ENCODE measurements around the gene CROCC2.

The CROCC2 gene

DNA sequence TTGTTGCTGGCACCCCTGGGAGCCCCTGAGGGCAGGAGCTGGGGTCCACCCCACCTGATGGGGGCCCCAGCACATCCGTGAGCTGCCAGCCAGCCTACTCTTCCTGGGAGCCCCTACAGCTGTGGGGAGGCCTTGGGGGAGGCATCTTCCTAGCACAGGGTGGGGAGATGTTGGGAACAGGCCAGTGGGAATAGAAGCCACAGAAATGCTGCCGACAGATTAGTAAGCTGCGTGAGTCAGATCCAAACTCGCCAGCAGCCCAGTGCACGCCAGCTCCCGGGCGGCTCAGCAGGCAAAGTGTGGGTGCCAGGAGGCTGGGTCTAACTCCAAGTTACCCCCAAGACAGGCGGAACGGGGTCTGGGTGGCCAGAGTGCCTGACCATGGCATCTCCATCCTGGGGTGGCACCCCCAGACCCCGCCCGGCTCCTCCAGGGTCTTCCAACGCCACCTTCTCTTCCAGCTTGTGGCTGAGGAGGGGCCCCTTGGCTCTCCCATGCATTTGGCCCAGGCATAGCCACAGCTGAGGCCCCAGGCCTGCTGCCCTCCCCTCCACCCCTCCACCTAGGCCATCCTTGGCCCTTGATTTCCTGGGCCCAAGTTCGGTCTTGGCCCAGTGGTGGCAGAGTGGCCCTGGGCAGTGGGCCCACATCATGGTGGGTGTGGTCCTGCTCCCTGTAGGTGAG, 15.3 kb downstream of the CROCC2 start:
- peak; percentile 42 for DNase-seq (ENCODE audit: low spot score)

DNA sequence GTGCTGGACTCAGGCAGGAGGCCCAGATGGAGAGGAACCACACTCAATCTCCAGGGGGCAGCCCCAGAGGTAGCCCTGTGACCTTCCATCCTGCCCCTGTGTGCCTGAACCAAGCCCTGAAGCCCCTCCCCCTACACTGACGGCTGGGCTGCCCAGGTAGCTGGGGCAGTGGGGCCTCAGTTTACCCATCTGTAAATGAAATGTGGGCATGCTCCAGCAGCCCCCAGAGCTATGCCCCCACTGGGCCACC, 15.8 kb downstream of the CROCC2 start:
- no peak for DNase-seq (ENCODE audit: low spot score)

DNA sequence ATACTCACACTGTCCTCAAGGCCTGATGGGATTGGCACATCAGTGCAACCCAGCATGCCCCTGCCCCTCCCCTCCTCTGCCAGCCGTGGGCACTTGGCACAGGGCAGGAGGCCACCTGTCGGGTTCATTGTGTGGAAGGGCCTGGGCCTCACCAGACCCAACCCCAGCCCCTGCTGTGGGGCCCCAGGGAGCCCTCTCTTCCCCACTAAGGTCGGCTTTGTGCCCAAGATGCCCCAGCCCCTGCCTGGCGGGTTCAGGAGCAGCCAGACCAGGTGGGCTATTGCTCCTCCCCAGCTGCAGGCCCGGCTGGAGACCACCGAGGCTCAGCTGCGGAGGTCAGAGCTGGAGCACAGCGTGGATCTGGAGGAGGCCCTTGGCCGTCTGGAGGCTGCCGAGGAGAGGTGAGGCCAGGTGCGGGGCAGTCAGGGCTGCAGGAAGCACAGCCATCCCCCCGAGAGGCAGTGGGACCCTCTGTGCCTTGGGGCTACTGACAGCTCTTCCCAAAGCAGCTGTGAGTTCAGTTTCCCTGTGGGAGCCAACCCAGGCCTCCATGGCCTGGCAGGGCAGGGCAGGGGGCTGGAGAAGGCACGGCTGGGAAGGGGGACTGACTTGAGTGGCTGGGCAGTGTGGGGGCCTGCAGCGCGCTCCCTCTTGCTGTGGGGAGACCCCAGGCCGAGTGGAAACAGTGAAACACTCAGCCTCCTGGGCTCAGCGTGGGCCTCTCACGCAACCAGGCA, 16.3 kb downstream of the CROCC2 start:
- DNase-seq (ENCODE audit: low spot score): no peak

DNA sequence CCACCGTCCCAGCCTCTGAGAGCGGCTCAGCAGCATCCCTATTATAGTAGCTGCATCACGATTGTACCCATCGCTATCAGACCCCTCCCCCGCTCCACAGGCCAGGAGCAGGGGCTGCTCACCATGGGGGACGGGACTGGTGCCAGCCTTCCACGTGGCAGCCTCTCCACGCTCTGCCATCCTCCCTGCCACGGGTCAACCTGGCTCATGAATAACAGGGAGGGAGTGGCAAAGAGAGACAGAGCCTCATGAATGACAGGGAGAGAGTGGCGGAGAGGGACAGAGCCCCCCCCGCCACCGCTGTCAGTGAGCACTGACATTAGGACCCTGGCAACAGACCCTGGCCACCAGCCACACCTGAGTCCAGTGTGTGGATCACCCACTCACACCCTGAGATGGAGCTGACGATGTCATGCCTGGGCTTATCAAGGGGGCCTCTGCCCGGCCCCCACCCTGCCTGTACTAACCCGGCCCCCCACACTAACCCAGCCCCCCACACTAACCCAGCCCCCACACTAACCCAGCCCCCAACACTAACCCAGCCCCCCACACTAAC, 16.9 kb downstream of the CROCC2 start:
- DNase-seq (ENCODE audit: low spot score): no peak

DNA sequence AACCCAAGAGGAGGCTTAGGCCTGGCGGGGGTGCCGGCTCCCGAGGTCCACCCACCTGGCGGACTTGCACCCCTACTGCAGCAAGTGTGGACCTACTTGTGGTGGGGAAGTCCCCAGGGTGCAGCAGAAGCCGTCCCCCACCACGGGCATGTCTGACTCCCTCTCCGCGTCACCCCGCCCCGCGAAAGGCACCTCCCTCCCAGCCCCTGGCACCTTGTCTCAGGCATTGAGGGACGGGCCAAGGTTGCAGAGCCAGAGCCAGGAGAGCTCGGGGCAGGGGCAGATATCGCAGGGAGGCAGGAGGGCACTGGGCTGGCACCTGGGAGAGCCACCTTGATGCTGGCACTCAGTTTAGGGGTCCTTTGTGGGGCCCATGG, 19.0 kb downstream of the CROCC2 start:
- DNase-seq (ENCODE audit: low spot score): no peak

DNA sequence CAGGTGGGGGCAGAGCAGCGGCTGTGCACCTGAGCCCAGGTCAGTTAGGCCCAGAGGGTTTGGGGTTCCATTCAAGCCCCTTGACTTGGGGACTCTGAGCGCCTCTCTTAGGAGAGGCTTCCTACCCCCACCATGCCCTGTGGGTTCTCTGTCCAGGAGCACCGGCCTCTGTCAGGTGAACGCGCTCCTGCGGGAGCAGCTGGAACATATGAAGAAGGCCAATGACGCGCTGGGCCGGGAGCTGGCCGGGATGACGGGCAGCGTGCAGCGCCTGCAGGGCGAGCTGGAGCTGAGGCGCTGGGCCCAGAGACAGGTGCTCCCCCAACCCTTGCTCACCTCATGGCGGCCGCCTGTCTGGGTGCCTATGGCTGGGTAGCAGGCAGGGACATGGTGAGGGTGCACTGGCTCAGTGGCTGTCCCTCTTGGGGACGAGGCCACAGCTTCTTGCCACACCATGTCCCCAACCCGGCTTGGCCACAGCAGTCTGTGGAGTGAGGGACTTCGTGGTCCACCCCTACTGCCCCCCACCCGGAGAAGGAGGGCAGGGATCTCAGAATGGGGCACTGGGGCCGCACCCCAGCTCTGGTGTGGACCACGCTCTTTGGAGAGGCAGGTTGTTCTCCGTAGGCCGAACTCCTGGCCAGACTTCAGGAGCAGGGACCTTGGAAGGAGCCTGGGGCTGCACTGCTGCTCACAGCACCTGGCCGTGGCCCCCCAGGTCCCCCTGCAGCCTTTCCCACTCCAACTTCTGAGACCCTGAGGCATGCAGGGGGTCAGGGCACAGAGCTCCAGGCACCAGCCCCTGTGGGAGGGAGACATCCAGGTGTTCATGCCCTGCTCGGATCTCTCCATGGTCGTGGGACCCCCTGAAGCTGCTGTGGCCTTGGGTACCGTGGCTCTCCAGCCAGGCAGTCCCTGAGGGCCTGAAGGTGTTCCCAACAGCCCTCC, 19.7 kb downstream of the CROCC2 start:
- DNase-seq (ENCODE audit: low spot score): no peak

DNA sequence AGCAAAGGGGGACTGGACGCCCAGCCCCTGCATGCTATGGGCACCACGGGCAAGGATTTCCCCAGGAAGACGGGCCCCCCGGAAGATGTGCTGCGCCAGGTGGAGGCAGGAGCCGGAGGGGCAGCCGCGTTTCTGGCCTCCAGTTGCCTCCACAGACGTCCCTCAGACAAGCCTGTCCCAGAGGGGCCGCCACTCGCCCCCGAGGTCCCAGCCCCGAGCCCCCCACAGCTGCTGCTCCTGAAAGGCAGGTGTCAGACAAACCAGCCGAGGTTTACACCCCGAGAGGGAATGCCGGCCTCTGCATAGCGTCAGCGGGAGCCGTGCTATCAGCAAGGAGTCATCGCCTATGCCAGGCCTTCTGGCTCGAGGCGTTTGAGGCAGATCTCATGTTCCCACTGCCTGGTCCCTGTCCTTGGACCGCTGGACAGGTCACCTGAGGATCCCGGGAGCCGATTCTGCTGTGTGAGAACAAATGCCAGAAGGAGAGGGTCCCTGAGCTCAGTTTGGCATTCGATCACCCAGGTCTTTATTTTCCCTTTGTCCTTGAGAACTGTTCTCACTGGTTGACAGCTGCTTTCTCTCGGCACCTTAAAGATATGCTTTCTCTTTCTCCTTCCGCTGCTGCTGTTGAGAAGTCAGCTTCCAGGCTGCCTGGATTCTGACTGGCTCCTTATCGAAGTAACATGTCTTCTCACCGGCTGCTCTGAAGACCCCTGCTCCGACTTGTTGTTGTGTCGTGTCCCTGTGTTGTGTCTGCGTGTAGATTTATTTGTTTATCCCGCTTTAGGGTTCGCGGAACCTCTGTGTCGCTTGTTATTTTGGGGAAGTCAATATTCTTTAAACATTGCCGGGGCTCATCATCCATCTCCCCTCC, 20.6 kb downstream of the CROCC2 start:
- no peak for DNase-seq (ENCODE audit: low spot score)

DNA sequence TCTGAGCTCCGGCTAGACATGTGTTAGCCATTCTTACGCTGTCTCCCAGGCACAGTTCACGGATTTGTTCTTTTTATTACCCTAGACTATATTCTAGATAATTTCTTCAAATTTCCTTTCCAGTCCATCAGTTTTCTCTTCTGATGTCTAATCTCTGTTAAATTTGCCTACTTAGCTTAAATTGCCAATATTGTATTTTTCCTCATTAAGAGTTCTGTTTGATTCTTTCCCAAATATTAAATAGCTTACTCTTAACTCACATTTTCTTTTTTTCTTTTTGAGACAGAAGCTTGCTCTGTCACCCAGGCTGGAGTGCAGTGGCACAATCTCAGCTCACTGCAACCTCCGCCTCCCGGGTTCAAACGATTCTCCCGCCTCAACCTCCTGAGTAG, 21.2 kb downstream of the CROCC2 start:
- no peak for DNase-seq (ENCODE audit: low spot score)

DNA sequence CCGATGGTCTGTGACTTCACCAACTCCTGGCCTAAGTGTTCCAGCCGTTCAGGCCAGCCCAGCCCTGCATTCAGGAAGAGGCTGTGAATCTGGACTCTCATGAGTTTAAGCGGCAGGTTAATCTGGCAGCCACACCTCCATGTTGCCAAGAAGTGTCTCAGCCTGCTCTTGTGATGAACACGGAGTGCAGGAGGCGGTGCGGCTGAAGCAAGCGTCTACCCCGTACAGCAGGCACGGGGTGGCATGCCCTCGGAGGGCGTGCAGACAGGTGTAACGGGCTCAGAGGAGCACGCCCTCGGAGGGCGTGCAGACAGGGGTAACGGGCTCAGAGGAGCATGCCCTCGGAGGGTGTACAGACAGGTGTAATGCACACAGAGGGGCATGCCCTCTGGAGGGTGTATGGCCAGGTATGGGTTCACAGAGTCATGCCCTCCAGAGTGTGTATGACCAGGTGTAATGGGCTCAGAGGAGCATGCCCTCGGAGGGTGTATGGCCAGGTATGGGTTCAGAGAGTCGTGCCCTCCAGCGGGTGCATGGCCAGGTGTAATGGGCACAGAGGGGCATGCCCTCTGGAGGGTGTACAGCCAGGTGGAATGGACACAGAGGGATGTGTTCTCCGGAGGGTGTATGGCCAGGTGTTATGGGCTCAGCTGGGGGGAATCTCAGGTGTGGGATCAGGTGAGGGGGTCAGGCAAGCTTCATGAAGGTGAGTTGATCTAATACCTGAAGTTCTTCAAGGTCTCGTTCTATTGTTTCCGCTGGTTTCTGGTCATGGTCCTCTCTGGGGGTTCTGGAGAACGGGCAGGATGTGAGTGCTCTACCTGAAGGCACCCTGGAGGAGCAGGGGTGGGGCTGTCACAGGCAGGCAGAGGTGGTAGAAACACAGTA, 22.6 kb downstream of the CROCC2 start:
- DNase-seq (ENCODE audit: low spot score): no peak

DNA sequence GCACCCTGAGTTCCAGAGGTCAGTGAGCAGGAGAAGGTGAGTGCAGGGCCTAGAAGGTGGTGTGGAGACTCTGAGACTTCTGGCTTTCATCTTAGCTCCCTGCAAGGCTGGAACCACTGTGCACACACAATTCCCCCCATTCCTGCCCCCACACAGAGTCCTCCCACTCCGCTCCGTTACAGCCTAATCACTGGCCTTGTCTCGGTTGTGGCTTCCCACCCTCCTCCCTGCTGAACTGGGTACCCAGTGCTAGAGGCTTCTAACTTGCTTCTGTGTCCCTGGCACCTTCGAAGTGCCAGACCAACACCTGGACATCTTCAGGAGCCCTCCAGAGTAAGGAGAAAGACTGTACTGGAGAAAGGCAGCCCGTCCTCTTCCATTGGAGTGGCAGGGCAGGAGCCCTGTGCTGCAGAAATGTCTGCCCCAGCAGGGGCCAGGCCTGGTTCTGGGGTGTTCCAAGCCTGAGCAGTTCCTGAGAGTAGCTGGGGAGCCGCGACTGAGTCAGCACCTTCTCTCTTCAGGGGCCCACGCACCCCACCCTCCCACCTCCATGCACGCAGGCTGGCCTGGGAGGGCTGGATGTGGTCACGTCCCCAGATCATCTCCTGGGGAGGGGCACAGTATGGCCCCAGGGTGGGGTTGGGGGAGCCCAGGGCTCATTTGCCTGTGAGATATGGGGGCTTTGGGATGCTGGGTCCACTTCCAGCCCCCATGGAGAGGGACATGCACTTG, 23.4 kb downstream of the CROCC2 start:
- DNase-seq (ENCODE audit: low spot score): no peak

DNA sequence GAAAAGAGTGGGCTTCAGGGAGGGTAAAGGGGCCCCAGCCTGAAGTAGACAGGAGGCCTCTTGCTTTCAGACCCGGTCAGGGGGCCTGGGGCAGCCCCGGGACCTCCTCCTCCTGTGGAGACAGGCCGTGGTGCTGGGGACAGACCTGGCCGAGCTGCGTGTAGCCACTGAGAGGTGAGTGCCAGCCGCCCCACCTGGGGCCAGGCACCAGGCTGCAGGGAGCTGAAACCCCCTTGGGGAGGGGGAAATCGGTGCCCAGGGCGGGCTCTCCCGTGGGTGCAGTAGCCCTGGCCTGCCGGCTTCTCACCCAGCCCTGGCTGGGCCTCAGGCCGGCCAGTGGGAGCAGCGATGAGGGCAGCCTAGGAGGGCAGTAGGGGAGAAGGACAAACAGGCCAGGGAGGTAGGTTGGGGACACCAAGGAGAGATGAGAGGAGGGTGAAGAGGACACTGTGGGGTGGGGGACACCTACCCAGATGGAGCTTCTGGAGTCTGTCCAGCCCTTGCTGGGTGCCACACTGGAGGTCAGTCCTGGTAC, 24.0 kb downstream of the CROCC2 start:
- no peak for DNase-seq (ENCODE audit: low spot score)

DNA sequence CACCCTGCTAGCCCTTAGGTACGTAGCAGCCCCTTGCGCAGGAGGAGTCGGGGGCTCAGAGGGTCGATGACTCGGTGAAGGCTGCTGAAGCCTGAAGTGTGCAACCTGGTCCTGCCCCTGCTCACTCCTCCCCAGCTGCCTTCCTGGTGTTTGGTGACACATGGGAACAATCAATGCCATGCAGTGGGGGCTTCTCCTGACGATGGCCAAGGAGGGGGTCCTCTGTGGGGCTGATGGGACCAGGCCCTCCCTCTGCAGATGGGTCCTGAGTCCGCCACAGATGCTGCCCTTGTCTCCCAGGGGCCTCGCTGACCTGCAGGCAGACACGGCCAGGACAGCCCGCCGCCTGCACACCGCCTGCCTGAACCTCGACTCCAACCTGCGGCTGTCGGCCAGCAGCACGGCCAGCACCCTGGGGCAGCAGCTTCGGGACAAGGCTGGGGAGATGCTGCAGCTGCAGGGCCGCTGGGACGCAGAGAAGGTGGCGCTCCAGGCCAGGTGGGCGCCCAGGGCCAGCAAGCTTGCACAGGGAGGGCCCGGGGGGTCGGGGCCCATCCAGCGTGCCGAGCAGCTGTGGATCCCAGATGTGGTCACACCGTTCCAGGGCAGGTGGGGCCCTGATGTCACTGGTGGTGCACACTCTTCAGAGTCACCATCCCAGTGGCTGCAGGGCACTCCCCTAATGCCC, 24.6 kb downstream of the CROCC2 start:
- DNase-seq (ENCODE audit: low spot score): no peak

DNA sequence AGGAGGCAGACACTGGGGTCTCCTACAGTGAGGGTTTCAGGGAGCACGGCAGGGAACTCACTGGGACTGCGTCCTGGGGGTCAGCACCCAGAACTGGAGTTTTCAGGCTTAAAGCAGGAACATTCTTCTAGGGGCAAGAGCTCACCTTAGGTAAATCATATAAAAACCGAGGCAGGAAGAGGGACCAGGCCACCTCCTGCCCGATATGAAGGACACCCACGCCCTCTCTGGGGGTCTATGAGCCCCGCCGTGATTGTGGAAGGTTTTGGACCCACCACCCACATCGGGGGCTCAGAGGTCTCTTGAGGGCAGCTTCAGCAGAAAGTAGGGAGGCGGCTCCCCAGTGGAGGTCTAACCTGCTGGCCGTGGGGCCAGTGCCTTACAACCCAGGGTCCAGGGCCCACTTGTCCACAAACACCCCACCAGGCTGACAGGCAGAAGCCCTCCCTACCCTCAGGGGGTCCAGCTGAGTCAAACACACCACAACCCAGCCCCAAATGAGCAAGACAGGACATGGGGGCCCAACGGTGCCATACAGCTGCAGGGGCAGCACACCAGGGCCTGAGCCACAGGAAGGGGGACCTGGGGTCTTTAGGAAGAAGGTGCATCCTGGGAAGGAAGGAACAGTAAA, 25.3 kb downstream of the CROCC2 start:
- no peak for DNase-seq (ENCODE audit: low spot score)

DNA sequence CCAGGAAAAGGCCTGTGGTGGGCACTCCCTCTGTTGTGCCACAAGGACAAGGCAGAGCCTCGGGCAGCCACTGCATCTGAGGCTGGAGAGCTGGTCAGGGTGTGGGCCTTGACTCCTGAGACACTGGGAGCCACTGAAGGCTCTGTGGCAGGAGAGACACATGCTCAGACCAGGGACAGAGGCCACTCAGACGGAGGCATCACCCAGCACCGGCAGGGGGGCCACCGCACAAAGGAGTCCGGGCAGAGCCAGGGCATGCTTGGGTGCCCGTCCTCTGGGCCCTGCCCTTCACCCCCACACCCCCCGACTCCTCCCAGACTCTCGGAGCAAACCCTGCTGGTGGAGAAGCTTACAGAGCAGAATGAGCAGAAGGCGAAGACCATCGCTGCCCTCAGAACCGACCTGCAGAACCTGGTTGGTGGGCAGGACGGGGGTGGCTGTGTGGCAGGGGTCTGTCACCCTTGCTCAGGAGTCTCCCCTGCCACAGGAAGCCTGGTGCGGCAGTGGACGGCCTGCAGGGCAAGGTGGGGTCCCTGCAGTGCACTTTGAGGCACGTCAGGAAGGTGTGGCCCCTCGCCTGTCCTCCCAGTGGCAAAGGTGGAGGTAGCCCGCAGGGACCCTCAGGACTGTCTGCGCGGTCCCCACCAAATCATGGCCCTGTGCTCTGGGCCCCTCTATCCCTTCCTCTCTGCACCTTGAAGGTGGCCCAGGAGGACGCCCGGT, 26.0 kb downstream of the CROCC2 start:
- no peak for DNase-seq (ENCODE audit: low spot score)

DNA sequence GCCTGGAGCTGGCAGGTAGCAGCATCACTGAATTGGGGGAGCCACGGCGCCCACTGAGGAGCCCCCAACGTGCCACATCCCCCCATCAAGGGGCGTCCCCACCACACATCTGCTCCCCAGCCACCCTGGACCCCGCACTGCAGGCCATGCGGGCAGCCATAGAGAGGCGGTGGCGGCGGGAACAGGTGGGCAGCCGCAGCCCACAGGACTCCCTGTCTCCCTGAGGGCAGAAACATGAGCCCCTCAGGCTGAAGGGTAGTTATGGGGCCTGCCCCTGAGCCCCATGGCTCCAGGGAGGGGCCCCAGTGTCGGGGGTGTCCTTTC, 26.6 kb downstream of the CROCC2 start:
- no peak for DNase-seq (ENCODE audit: low spot score)

DNA sequence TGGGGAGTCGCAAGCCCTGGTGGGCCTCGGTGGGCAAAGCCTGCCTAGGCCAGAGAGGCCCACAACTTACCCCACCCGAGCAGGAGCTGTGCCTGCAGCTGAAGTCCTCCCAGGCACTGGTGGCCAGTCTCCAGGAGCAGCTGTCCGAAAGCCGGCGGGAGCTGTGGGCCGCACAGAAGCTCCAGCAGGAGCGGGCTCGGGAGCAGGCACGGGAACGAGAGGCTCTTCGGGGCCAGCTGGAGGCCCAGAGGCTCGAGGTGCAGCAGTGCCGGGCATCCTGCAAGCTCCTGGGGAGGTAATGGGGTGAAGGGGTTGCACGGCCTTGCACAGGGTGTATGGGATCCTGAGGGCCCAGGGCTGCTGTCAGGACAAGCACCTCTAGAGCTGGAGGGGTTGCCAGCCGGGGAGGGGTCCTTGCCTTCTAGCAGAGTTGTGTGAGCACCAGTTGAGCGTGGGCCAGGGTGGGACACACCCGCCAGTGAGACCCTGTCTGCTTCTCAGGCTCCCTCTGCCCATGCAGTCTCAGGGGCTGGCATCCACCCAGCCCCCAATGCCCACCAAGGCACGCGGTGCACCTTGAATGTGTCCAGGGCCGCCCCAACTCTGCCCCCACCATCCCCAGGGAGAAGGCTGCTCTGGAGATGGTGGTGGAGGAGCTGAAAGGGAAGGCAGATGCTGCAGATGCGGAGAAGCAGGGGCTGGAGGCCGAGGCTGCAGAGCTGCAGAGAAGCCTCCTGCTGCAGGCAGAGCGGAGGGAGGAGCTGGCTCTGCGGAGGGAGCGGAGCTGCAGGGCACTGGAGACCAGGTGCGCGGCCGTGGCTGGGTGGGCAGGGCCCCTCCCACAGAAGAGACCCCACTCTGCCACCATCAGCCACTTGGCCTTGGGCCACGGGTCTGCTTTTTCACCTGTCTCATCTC, 27.2 kb downstream of the CROCC2 start:
- no peak for DNase-seq (ENCODE audit: low spot score)

All from Ammon's horn (tissue), 1 donor.